NT2/D1 (cell line): ENCODE measurements around the gene STK31.

Experiments used
- SUZ12 ChIP-seq: IDR thresholded peaks from 2 replicates; pipeline ENCODE4 v1.6.1; 2011; ENCODE audit not compliant: insufficient read length, insufficient read depth; ENCODE audit errors: extremely low read depth
- YY1 ChIP-seq: IDR thresholded peaks from 2 replicates; pipeline ENCODE4 v1.6.1; 2011; ENCODE audit not compliant: insufficient read length, insufficient read depth
- ZNF274 ChIP-seq: IDR thresholded peaks from 2 replicates; pipeline ENCODE4 v1.6.1; 2011; ENCODE audit warnings: mild to moderate bottlenecking, low read depth, low read length

DNA sequence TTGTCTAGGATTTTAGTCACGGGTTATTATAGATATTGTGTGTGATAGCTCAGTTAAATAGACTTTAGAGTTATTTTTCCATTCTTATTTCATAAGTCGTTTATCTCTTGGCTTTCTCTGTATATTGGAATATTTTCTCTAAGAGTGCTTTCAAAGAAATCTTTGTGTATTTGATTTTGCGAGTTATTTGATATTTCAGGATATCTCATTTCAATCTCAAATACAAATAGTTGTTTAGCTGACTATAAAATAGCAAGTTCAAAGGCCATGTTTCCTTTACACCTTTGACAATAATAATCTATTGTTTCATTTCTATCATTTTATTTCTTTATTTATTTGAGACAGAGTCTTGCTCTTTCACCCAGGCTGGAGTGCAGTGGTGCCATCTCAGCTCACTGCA, 55.9 kb downstream of the STK31 start:
- TF ChIP-seq ZNF274 = no peak
- TF ChIP-seq YY1 = no peak
- no peak for TF ChIP-seq SUZ12
